Stimulated activated effector memory CD8-positive, alpha-beta T cell treated with anti-CD3 and anti-CD28 coated beads, Interleukin-12 subunit alpha, Interleukin-12 subunit beta, amount 100 ng/mL, for 72 hours (primary cell): Measurements from ENCODE around the gene CNKSR3.

ENCODE experiments used
- ATAC-seq: fragments of 150-1000 bp; cut with Tn5 transposase; 2 replicates; pipeline ENCODE4 v1.10.0; 2021
- DNase-seq, 2 donors: peaks; one replicate each; pipeline ENCODE4 v3.0.0; 2021 to 2022; ENCODE audit warnings: low spot score in 2 of 2
- H3K27ac Mint-ChIP-seq: one replicate; pipeline ENCODE4 v1.8.0; 2022; ENCODE audit warnings: mild to moderate bottlenecking, mixed read lengths
- H3K36me3 Mint-ChIP-seq: one replicate; pipeline ENCODE4 v1.8.0; 2022; ENCODE audit warnings: mild to moderate bottlenecking, mixed read lengths
- H3K4me1 Mint-ChIP-seq: one replicate; pipeline ENCODE4 v1.8.0; 2022; ENCODE audit warnings: mixed read lengths
- H3K4me3 Mint-ChIP-seq: one replicate; pipeline ENCODE4 v1.8.0; 2022; ENCODE audit warnings: mild to moderate bottlenecking, mixed read lengths
- H3K9me3 Mint-ChIP-seq: one replicate; pipeline ENCODE4 v1.8.0; 2022; ENCODE audit warnings: mixed read lengths

Gene CNKSR3

DNA sequence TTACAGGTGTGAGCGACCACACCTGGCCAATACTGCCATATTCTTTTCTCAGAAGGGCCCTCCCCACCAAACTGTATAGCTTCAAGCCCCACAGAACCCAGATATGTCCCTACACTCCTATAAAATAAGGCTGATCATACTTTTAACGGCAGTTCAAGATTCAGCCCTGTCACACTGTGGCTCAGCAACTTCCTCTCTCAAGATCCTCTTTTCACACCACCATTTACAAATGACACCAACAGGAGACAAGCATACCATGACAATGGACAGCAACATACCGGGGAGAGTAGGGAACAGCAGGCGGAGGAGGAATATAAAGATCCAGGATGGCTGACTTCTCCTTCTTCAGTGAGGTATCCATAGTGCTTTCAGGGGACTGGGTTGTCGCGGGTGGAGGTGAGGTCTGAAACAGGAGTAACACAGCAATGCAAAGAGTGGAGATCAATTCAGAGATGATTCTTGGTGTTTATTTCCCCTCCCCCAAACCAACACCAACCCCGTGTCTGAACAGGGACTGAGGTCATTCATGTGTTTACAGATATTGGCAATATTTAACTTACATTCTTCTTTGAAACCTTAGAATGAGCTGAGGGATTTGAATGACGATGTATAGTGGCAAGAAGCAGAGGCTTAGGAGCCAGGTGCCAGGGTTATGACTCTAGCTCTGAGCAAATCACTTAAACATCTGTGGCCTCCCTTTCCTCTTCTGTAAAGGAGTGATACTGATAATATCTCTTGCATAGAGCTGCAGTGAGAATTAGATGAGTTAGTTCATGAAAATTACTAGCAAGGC lies 96.3 kb downstream of the CNKSR3 start:
- Mint-ChIP-seq H3K27ac (no peak overlapping the region), H3K36me3 (no peaks in the 10 kb centered on the region), H3K4me1 (peaks cover 10% of the 10 kb centered on the region), H3K9me3 (no peaks in the 10 kb centered on the region), H3K4me3 (no peak overlapping the region)
- no peak for ATAC-seq
- DNase-seq = no peak

DNA sequence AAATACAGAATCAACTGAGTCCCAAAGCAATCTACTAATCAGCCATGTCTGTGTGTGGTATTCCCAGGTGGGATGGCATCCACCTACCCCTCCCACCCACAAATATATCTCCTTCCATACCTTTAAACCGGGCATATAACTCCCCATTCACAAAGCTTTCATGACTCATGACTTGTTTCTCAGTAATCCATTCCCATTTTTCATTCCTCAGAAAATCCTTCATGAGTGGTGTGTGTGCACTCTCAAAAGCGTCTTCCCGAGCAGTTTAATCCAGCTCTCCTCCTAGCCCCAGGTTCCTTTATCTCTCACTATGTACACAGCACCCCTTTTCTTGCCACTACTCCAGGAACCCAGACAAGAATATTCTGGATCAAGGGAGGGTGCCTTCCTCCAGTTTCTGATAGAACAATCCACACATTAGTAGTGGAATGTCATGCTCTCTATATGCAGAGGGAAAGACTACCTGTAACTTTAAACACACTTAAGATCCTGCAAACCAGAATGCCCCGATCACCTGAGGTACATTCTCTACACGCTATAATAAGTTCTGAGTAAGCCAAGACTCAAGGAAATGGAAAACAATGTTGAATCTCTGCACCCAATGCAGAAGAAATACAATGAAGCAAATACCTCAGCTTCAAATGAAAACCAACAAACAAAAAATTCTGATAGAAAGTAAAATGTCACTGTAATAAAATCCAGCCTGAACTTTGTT lies 98.2 kb downstream of the CNKSR3 start:
- Mint-ChIP-seq H3K4me3 (no peak overlapping the region), H3K9me3 (no peaks in the 10 kb centered on the region), H3K27ac (no peak overlapping the region), H3K36me3 (no peaks in the 10 kb centered on the region), H3K4me1 (peaks cover 10% of the 10 kb centered on the region)
- DNase-seq (no peak), ATAC-seq (no peak)

DNA sequence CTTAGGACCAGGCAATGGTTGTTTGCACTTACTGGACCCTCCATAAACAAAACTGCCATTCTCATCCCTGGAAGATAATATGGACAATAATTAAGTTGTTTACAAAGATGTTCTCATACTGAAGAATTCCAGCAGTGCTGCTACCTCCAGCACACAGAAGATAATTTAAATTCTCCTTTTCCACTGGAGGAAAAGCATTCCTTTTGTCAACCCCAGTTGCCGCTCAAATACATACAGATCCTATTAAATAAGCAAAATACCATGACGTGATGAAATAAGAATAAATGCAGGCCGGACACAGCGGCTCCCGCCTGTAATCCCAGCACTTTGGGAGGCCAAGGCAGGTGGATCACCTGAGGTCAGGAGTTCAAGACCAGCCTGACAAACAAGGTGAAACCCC lies 99.4 kb downstream of the CNKSR3 start:
- no peaks in the 10 kb centered on the region for H3K9me3 Mint-ChIP-seq
- no peaks in the 10 kb centered on the region for H3K36me3 Mint-ChIP-seq
- no peak overlapping the region for H3K4me3 Mint-ChIP-seq
- H3K27ac Mint-ChIP-seq = peak overlapping the region; percentile 7
- ATAC-seq (no peak), DNase-seq (no peak)
- H3K4me1 Mint-ChIP-seq = peaks cover 15% of the 10 kb centered on the region

DNA sequence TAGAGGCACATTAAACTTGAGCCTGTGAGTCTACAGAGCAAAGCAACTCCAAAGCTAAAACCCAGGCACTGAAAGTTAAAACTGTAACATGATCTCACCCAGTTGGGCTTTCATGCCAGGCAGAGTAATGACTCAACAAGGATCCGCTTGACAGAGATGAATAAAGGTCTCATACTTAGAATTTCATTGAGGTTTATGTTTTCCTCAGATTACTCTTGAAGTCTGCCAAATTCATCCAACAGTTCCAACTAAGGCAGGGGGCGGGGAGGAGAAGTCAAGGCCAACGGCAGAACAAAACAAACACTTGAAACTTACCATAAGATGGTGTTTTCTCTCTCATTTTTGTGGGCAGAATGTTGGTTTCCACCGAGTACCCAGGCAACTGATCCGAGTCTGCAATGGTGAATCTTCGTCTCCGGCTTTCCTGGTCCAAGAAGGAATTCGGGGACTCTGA lies 99.8 kb downstream of the CNKSR3 start:
- Mint-ChIP-seq H3K9me3 (no peaks in the 10 kb centered on the region), H3K4me3 (no peak overlapping the region), H3K36me3 (no peaks in the 10 kb centered on the region), H3K27ac (peak overlapping the region; percentile 7), H3K4me1 (peaks cover 15% of the 10 kb centered on the region)
- DNase-seq (peak in 1 of 2 donors; percentile 57), ATAC-seq (peak; percentile 94)

DNA sequence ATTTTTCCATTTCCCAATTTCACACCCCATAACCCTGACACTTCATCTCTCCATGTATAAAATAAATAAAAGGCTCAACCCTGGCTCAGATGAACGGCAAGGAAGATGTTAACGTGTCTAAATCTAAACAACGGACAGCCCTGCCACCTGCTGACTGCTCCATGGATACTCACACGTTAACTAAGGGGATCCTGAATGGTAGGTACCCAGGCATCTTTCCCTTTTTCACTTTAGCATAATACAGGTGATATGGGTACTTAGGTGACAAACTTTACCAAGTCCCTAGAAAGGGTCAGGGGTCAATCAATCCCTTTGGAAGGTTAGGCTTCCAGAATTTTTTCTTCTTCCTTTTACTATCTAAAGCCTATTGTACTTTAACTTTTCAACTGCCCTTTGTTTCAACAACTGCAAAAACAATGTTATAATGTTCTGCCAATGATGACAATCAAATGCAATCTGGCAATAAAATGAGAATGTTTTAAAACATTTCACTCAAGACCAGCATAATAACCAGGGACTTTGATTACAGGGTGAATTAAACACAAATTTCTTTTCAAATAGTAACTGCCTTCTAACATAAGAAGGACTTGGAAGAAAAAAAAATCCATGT lies 101.5 kb downstream of the CNKSR3 start:
- DNase-seq = no peak
- no peak overlapping the region for H3K27ac Mint-ChIP-seq
- no peaks in the 10 kb centered on the region for H3K9me3 Mint-ChIP-seq
- H3K36me3 Mint-ChIP-seq = no peaks in the 10 kb centered on the region
- ATAC-seq = no peak
- H3K4me1 Mint-ChIP-seq = peaks cover 23% of the 10 kb centered on the region
- H3K4me3 Mint-ChIP-seq = no peak overlapping the region

DNA sequence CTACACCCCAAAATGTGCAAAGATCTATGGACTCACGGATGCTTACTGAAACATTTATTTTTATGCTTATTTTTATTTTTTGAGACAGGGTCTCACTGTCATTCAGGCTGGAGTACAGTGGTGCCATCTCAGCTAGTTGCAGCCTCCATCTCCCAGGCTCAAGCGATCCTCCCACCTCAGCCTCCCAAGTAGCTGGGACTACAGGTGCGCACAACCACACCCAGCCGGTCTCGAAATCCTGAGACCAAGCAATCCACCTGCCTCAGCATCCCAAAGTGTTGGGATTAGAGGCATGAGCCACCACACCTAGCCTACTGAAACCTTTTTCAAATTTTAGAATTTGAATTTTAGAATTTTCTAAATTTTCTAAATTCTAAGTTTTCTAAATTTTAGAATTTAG lies 103.0 kb downstream of the CNKSR3 start:
- no peak for ATAC-seq
- no peaks in the 10 kb centered on the region for H3K36me3 Mint-ChIP-seq

DNA sequence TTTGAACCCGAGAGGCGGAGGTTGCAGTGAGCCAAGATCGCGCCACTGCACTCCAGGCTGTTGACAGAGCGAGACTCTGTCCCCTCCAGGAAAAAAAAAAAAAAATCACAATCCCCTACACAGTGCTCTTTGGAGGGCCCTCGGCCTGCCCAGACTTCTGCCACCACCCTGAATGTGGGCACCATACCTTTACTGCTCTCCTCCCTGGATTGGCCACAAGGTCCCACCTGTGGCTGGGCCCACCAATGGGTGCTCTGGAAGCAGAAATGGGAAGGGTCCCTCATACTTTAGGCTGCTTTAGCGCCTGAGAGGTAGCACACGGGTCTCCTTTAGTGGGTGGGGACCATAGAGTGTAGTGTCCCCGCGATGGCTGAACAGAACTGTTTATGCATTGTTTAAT lies 103.6 kb downstream of the CNKSR3 start:
- no peaks in the 10 kb centered on the region for H3K9me3 Mint-ChIP-seq
- no peak overlapping the region for H3K27ac Mint-ChIP-seq
- H3K4me1 Mint-ChIP-seq = peaks cover 27% of the 10 kb centered on the region
- DNase-seq (no peak), ATAC-seq (no peak)
- H3K4me3 Mint-ChIP-seq = no peak overlapping the region
- no peaks in the 10 kb centered on the region for H3K36me3 Mint-ChIP-seq

More for the DNA sequence above, 103.0 kb downstream of the CNKSR3 start:
- no peak overlapping the region for H3K4me3 Mint-ChIP-seq
- H3K4me1 Mint-ChIP-seq = peaks cover 27% of the 10 kb centered on the region
- H3K27ac Mint-ChIP-seq = no peak overlapping the region
- H3K9me3 Mint-ChIP-seq = no peaks in the 10 kb centered on the region
- no peak for DNase-seq

DNA sequence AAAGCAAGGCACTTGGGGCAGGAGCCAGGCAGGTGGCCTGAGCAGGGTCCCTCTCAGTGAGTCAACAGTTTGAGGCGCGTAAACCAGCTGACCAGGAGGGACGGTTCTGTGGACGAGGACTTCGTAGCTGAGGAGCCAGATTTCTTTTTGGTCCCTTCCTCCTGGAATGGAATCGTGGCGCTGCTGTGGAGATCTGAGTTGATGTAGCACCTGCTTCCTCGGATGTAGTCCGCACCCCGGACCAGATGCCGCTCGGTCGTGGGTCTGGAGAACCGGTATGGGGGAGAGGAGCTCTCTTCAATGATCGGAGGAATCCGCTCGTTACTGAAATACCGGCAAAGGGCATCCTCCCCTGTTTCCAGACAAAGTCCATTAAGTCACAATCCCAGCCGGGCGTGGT lies 104.2 kb downstream of the CNKSR3 start:
- Mint-ChIP-seq H3K4me3 (no peak overlapping the region), H3K27ac (no peak overlapping the region), H3K4me1 (peaks cover 27% of the 10 kb centered on the region), H3K9me3 (no peaks in the 10 kb centered on the region), H3K36me3 (no peaks in the 10 kb centered on the region)
- ATAC-seq = no peak
- DNase-seq = no peak

DNA sequence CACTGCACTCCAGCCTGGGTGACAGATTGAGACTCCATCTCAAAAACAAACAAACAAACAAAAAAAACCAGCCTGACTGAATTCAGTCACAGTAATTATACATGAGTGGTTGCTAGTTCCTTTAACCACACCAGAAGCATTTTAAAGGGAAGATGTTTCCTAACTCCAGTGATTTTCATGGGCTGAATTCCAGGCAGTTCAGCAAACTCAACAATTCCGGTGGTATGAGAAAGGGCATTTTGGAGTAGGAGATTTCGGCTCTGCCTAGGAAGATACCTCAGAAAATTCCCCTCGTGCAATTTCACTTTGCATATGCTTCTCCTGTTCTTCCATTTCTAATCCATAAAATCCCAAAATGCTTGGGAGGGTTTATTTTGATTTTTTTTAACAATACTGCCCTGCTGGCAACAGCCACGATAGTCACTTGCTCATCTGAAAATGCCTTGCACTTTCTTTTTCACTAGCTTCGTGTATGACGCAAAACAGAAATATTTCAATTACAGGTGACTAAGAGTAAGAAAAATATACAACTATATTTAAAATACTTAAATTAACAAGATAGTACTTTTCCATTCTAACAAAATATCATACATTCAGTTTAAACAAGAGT lies 105.6 kb downstream of the CNKSR3 start:
- ATAC-seq (peak; percentile 34), DNase-seq (no peak)
- Mint-ChIP-seq H3K27ac (no peak overlapping the region), H3K9me3 (no peaks in the 10 kb centered on the region), H3K4me1 (peaks cover 17% of the 10 kb centered on the region), H3K4me3 (no peak overlapping the region), H3K36me3 (no peaks in the 10 kb centered on the region)

DNA sequence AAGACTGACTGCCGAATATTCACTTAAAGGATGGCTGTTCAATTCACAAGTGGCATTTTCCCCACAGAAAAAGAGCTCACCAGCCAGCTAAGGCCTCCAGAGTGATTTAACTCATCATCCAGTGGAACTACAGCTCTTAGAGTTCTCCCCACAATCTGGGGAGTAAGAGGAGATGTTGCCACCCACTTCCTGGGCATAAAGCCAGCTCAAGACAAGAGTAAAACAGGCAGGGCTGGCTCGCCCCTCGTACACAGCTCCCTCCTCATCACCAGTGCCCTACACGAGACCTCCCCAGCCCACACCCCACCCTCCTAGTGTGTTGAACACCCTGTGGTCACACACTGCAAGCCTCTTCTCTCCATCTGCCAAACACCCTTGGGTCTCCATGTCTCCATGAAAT lies 106.7 kb downstream of the CNKSR3 start:
- H3K36me3 Mint-ChIP-seq = no peaks in the 10 kb centered on the region
- ATAC-seq = peak; percentile 80

DNA sequence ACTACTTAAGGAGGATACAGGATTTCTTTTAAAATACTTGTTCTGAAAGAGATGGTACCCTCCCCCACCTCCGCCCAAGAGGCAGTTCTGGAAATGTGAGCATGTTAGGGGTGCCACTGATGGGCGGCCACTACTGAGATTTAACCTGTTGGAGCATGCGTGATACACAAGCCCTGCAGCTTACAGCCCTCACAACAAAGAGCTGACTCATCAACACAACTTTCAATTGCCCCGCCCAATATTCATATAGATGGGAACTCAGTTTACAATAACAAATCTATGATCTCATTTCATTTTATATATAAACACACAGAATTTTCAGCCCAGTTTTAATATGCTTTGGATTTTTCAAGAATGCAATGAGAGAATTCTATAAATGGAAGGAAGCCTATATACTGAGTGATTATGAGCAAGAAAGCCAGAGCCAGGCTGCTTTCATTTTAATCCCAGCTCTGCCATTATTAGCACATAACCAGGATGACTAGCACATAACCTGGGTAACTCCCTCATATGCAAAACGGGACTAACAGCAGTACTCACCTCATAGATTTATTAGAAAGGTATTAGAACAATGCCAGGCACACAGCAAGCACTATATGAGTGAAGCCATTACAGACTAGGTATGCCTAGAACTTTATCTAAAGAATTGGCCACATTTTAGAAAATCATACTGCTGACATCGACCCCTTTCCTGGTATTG lies 108.3 kb downstream of the CNKSR3 start:
- DNase-seq (no peak), ATAC-seq (no peak)
- Mint-ChIP-seq H3K27ac (no peak overlapping the region), H3K36me3 (no peaks in the 10 kb centered on the region), H3K4me1 (peaks cover 17% of the 10 kb centered on the region), H3K9me3 (no peaks in the 10 kb centered on the region), H3K4me3 (no peak overlapping the region)

More for the DNA sequence above, 106.7 kb downstream of the CNKSR3 start:
- Mint-ChIP-seq H3K4me3 (no peak overlapping the region), H3K9me3 (no peaks in the 10 kb centered on the region), H3K27ac (peak overlapping the region; percentile 37), H3K4me1 (peaks cover 17% of the 10 kb centered on the region)
- no peak for DNase-seq

DNA sequence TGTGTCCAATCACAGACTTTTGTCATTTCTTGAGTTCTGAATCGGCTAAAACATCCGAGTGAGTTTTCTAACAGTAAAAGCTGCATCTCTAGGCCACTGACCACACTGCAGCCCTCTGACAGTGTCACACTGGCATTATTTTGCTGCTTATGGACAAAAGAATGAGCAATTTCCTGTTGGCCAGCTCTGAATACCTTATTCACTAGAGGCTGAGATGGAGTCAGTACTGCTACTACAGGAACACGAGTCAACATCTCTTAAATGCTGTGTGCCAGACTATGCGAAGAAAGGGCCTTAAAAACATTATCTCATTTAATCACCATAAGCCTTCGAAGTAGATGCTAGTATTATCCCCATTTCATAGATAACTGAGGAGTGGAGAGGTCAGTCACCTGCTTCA lies 111.4 kb downstream of the CNKSR3 start:
- Mint-ChIP-seq H3K36me3 (no peaks in the 10 kb centered on the region), H3K4me3 (no peak overlapping the region), H3K4me1 (peaks cover 5% of the 10 kb centered on the region), H3K27ac (no peak overlapping the region), H3K9me3 (no peaks in the 10 kb centered on the region)
- DNase-seq (no peak), ATAC-seq (no peak)

DNA sequence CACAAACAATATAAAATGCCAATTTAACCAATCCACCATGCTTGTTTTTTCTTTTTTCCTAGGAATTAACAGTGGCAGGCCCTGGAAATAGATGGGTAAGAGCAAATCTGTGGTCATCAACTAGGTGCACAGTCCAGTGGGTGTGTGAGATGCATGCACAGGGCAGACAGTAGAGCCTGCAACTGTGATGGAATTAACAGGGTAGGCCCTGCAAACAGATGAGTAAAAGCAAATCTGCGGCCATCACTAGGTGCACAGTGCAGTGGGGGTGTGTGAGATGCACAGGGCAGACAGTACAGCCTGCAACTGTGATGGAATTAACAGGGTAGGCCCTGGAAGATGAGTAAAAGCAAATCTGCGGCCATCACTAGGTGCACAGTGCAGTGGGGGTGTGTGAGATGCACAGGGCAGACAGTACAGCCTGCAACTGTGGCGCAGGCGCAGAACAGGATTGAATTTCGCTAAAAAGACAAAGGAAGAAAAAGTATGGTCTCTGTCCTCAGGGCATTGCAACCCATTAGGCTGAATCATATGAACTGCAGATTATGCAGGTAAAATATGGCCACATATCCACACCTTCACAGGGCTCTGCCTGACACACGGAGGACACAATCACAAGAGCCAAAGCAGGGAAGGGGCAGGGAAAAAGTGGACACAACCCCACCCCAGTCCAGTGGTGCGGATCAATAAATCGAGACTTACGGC lies 112.8 kb downstream of the CNKSR3 start:
- Mint-ChIP-seq H3K9me3 (no peaks in the 10 kb centered on the region), H3K4me1 (no peaks in the 10 kb centered on the region), H3K4me3 (no peak overlapping the region), H3K36me3 (no peaks in the 10 kb centered on the region), H3K27ac (no peak overlapping the region)
- ATAC-seq = no peak
- DNase-seq = no peak

DNA sequence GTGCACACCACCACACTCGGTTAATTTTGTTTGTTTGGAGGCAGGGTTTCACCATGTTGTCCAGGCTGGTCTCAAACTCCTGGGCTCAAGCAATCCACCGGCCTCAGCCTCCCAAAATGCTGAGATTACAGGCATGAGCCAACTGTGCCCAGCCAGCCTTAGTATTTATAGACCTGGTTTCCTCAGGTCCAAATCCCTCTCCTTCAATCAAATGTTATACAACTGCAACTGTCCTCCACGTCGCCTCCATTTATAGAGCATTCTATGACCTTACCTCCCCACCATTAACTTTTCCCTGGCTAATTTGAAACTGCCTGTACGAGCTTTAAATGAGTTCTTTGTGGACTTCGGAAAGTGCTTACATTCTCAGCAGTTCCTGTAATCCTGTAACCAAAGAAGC lies 114.6 kb downstream of the CNKSR3 start:
- Mint-ChIP-seq H3K36me3 (no peaks in the 10 kb centered on the region), H3K4me1 (no peaks in the 10 kb centered on the region), H3K9me3 (no peaks in the 10 kb centered on the region), H3K27ac (no peak overlapping the region), H3K4me3 (no peak overlapping the region)
- ATAC-seq (no peak), DNase-seq (no peak)
